Mucosa of rectum (tissue), 2 donors: ENCODE measurements around the gene ATP10D.
"Not testable (repeated sequence)": the region's sequence is repeated elsewhere in the genome, so short reads cannot be mapped to it uniquely, and the experiment has no call there.

Experiments used
- H3K27ac ChIP-seq, 2 donors: one replicate each; pipeline ENCODE4 v1.7.0; 2013; ENCODE audit warnings: inconsistent platforms in 2 of 2, low read depth in 2 of 2, low read length in 2 of 2
- H3K27me3 ChIP-seq, 2 donors: one replicate each; pipeline ENCODE4 v1.7.0; 2013; ENCODE audit warnings: low read length in 2 of 2; ENCODE audit not compliant: control insufficient read depth in 2 of 2, insufficient read depth in 2 of 2
- H3K36me3 ChIP-seq, 2 donors: one replicate each; pipeline ENCODE4 v1.7.0; 2013; ENCODE audit warnings: low read length in 2 of 2; ENCODE audit not compliant: control insufficient read depth in 2 of 2, insufficient read depth in 2 of 2
- H3K4me1 ChIP-seq, 2 donors: one replicate each; pipeline ENCODE4 v1.7.0; 2013; ENCODE audit warnings: low read length in 2 of 2, mild to moderate bottlenecking in 1 of 2; ENCODE audit not compliant: control insufficient read depth in 2 of 2, insufficient read depth in 2 of 2
- H3K4me3 ChIP-seq, 2 donors: one replicate each; pipeline ENCODE4 v1.7.0; 2013; ENCODE audit warnings: low read length in 2 of 2
- H3K9ac ChIP-seq, 2 donors: one replicate each; pipeline ENCODE4 v1.7.0; 2013; ENCODE audit warnings: low read length in 2 of 2, low read depth in 1 of 2, mild to moderate bottlenecking in 1 of 2
- H3K9me3 ChIP-seq, 2 donors: one replicate each; pipeline ENCODE4 v1.7.0; 2013; ENCODE audit warnings: low read length in 2 of 2; ENCODE audit not compliant: control insufficient read depth in 2 of 2
- donor health status: healthy.
- donor health status: Normal muscosa, but diverticular disease.

The ATP10D gene

DNA sequence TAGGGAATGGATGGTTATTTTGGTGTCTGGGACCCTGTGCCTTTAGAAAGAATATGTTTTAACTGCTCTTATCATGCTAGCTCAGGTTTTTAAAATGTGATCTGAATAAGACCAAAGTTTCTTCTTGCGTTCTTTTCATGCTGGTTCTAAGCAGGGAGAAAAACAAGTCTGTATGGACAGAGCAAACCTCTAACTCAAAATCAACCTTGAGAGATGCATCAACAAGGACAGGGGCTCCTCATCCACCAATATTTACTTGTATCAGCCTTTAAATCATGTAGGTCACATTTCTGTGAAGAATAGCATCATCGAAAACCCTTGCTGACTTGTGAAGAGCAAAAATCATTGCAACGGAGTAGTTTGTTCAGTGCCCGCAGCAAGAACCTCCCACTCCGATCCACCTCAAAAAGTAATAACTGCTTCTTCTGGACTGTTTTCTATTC lies 1.2 kb downstream of the ATP10D start:
- Histone ChIP-seq H3K27ac (peak overlapping the region; percentile 85 to 92), H3K9ac (peak overlapping the region in 1 of 2 donors; percentile 70)

DNA sequence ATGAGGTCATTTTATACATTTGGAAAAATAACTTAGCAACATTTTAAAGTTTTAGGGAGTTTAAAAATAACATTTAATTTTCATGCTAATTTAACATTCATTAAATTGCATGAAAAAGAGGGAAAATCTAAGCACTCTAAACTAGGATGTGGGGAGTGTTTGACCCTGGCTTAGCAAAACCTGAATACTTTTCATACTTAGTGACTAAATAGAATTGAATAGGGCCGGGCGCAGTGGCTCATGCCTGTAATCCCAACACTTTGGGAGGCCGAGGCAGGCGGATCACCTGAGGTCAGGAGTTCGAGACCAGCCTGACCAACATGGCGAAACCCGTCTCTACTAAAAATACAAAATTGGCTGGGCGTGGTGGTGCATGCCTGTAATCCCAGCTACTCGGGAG lies 1.7 kb downstream of the ATP10D start:
- not testable (repeated sequence) for H3K9me3 ChIP-seq, H3K4me1 ChIP-seq, H3K27me3 ChIP-seq, H3K27ac ChIP-seq, H3K36me3 ChIP-seq, H3K9ac ChIP-seq
- peak overlapping the region in 1 of 2 donors; percentile 94 for H3K4me3 ChIP-seq

More for the DNA sequence above, 1.2 kb downstream of the ATP10D start:
- Histone ChIP-seq H3K4me3 (peak overlapping the region; percentile 86 to 94), H3K27me3 (no peaks in the 10 kb centered on the region), H3K9me3 (no peaks in the 10 kb centered on the region), H3K4me1 (peaks cover 0 to 6% of the 10 kb centered on the region in 2 donors), H3K36me3 (no peaks in the 10 kb centered on the region)

DNA sequence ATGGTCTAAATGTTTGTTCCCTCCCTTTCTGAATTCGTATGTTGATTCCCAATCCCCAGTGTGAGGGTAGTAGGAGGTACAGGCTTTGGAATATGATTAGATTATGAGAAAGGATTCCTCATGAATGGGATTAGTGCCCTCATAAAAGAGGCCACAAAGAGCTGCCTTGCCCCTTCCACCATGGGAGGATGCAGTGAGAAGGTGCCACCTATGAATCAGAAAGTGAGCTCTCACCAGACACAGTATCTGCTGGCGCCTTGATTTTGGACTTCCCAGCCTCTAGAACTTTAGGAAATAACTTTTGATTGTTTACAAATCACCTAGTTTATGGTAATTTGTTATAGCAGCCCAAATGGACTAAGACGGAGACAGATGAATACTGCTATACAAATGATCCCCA lies 3.6 kb downstream of the ATP10D start:
- no peaks in the 10 kb centered on the region for H3K36me3 ChIP-seq
- H3K27me3 ChIP-seq: no peaks in the 10 kb centered on the region
- H3K4me3 ChIP-seq: no peak overlapping the region
- no peak overlapping the region for H3K27ac ChIP-seq
- H3K9me3 ChIP-seq: no peaks in the 10 kb centered on the region
- peaks cover 0 to 6% of the 10 kb centered on the region in 2 donors for H3K4me1 ChIP-seq
- no peak overlapping the region for H3K9ac ChIP-seq

DNA sequence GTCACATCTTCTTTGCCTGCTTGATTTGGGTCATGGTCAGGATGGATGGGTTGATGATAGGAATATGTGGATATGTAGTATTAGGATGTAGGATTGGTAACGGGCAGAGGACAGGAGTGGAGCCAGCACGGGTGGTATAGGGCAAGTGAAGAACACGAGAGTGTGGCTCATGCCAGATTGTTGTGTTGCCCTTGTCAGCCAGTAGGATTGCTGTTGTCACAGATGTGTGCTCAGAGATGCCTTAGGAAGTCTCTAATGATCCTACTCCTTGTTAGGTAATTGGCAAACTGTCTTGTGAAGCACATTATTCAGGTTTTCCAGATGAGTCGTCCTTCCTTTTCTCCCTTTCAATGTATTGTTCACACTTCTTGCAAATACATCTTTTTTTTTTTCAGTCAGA lies 5.5 kb downstream of the ATP10D start:
- H3K36me3 ChIP-seq: no peaks in the 10 kb centered on the region
- H3K27ac ChIP-seq: no peak overlapping the region
- no peaks in the 10 kb centered on the region for H3K9me3 ChIP-seq
- H3K4me3 ChIP-seq: no peak overlapping the region
- no peaks in the 10 kb centered on the region for H3K27me3 ChIP-seq
- H3K9ac ChIP-seq: no peak overlapping the region
- peaks cover 0 to 6% of the 10 kb centered on the region in 2 donors for H3K4me1 ChIP-seq

DNA sequence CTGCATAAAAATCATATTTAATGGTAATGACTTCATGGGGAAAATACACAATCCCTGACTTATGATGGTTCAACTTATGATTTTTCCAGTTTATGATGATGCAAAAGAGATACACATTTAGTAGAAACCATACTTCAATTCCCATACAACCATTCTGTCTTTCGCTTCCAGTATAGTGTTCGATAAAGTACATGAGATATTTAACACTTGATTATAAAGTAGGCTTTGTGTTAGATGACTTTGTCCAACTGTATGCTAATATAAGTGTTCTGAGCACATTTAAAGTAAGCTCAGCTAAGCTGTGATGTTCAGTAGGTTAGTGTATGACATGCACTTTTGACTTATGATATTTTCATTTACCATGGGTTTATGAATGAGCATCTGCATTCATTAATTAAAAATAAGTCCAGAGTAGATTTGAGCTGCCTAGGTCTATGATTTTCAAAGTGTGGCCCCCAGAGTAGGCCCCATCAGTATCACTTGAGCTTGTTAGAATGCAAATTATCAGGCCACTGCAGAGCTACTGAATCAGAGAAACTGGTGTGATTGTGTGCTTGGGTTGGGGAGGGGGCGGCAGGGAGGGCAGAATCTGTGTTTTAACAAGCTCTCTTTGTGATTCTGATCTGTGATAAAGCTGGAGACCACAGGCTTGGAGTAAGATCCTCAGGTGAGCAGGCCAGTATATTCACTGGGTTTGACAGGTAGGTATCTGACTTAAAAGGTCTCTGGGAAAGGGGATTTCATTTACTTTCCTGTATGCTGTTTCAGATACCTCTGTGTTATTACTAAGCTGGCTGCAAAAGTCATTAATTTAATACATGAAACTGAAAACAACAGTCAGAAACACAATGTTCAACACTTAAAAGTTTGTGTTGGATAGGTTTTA lies 8.4 kb downstream of the ATP10D start:
- H3K36me3 ChIP-seq: no peaks in the 10 kb centered on the region
- H3K9ac ChIP-seq: no peak overlapping the region
- H3K4me1 ChIP-seq: no peaks in the 10 kb centered on the region
- no peaks in the 10 kb centered on the region for H3K27me3 ChIP-seq
- no peaks in the 10 kb centered on the region for H3K9me3 ChIP-seq
- H3K4me3 ChIP-seq: no peak overlapping the region
- H3K27ac ChIP-seq: no peak overlapping the region

DNA sequence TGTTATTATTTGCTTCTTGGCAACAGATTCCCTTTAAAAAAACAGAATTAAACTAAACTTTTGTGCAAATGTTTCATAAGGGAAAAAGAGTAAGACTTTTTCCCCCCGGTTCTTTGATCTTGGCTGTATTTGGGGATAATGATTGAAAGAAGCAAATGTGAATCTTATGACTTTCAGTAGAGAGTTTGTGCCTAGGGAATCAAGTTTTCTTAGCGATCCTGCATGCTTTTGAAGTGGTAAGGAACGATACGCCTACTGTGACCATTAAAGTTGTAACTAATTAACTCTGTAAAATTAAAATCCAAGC lies 9.0 kb downstream of the ATP10D start:
- no peaks in the 10 kb centered on the region for H3K4me1 ChIP-seq
- no peak overlapping the region for H3K9ac ChIP-seq
- H3K27ac ChIP-seq: no peak overlapping the region
- H3K36me3 ChIP-seq: no peaks in the 10 kb centered on the region
- no peaks in the 10 kb centered on the region for H3K9me3 ChIP-seq
- no peak overlapping the region for H3K4me3 ChIP-seq
- H3K27me3 ChIP-seq: no peaks in the 10 kb centered on the region

DNA sequence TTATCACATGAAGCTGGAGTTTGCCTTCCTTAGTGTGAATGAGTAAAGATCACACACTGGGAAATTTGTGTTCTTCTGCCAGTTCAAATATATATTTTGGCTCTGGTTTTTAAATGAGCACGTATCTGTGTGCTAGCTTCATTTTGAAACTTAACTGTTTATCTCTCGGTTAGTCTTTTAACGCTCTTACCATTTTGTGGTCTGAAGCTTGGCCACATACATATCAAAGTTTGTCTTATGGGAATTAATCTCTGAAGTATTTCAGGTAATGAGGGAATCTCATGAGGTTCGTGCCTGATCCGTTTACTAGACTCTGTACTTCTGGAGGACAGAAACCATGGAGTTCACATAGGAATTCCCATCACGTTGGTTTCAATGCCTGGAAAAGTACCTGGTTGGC lies 13.8 kb downstream of the ATP10D start:
- Histone ChIP-seq H3K4me3 (no peak overlapping the region), H3K4me1 (no peaks in the 10 kb centered on the region), H3K9ac (no peak overlapping the region), H3K36me3 (no peaks in the 10 kb centered on the region), H3K27ac (no peak overlapping the region), H3K9me3 (no peaks in the 10 kb centered on the region), H3K27me3 (no peaks in the 10 kb centered on the region)

DNA sequence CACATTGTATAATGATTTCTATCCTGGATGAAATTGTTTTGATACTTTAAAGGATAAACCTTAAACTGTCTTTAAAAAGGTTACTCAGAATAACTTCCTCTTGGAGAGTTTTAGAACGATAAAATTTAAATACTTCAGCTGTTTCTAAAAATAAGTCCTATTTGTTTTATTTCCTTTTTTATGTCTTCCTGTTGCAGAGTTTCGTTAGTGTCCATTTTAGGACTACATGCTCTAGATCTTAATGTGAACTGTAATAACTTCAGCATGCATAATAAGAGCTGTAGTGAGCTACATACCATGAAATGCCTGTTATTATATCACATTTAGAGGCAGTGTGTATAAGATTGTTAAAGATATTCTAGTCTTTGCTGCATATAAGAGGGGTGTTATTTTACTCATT lies 14.6 kb downstream of the ATP10D start:
- Histone ChIP-seq H3K27me3 (no peaks in the 10 kb centered on the region), H3K4me3 (peak overlapping the region in 1 of 2 donors; percentile 20), H3K27ac (no peak overlapping the region), H3K9me3 (no peaks in the 10 kb centered on the region), H3K4me1 (no peaks in the 10 kb centered on the region), H3K9ac (no peak overlapping the region), H3K36me3 (no peaks in the 10 kb centered on the region)

DNA sequence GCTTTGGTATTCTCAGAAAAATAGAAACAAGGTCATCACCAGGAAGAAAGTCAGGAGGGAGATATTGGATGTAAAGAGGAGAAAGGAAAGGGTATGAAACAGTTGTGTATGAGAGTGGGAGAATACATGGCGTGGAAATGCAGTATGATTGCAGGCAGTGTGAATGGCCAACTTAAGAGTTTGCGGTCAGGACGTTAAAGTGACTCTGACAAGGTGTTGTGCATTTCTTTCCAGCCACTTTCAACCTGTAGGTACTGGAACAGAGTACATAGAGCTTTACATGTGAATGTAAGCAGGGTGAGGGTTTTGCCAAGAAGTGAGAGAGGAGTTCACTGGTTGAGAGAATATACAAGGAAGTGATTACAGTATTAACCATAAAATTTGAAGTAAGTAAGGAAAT lies 15.7 kb downstream of the ATP10D start:
- Histone ChIP-seq H3K4me3 (no peak overlapping the region), H3K36me3 (no peaks in the 10 kb centered on the region), H3K27me3 (no peaks in the 10 kb centered on the region), H3K9me3 (no peaks in the 10 kb centered on the region), H3K4me1 (no peaks in the 10 kb centered on the region), H3K9ac (no peak overlapping the region), H3K27ac (no peak overlapping the region)

DNA sequence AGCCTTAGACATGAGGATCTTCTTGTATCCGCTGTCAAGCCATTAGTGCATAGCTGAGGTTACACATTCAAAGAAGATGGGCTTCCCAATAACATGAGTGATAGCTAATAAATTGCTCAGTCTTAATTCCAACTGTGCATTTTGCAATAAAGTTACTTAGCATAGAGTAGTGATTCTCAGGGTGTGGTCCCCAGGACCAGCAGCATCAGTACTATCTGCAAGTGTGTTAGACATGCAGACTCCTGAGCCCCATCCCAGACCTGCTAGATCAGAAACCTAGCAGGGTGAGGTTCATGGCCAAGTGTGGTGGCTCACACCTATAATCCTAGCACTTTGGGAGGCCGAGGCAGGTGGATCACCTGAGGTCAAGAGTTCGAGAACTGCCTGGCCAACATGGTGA lies 20.1 kb downstream of the ATP10D start:
- no peak overlapping the region for H3K4me3 ChIP-seq
- H3K9ac ChIP-seq: no peak overlapping the region
- no peak overlapping the region for H3K27ac ChIP-seq
- no peaks in the 10 kb centered on the region for H3K36me3 ChIP-seq
- H3K9me3 ChIP-seq: no peaks in the 10 kb centered on the region
- H3K27me3 ChIP-seq: no peaks in the 10 kb centered on the region
- H3K4me1 ChIP-seq: no peaks in the 10 kb centered on the region
